HG03520 (cell line): ENCODE data around the gene STIM1.
"Not testable (repeated sequence)": the region's sequence is repeated elsewhere in the genome, so short reads cannot be mapped to it uniquely, and the experiment has no call there.

ENCODE experiments used
- ATAC-seq: cut with Tn5 transposase; IDR thresholded peaks from one replicate; pipeline ENCODE4 v1.9.1; 2021; ENCODE audit warnings: mild to moderate bottlenecking, moderate library complexity; ENCODE audit not compliant: unreplicated experiment

STIM1 gene

DNA sequence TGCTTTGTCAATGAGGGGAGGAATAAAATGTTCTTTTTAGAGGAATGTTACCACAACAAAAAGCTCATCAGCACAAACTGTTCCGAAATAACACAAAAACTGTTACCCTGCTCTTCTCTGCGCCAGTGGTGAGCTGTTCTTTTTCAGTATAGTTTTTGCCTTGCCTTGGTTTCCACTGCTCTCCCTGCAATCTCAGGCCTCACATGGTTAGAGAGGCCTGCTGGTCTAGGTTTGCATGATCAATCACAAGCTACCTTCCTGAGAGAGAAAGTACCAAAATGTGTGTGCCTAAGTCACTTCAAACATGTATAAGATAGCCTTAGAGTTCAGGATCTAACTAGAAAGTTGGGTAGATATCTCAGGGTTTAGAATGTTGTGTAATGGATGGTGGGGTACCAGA is 114.6 kb downstream of the STIM1 start:
- ATAC-seq: no peak

GRCh38 chr11:3971756-3972404 is 116.4 kb downstream of the STIM1 start:
- no peak for ATAC-seq

DNA sequence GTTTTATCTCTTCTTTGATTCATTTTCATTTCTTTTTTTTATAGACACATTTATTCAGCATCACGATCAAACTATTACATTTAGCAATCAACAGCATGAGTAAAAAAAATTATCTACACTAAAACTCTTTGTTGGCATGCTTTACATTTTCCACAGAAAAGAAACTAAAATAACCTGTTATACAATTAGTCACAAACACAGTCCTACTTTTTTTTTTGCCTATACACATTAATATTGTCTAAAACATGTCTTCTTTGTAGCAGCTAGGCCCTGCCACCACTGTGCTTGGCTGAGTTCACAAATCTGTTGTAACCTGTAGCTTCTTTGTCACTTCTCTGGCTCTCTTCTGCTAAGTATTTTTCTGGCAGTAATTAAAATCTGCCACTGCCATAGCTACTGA is 117.0 kb downstream of the STIM1 start:
- ATAC-seq: no peak

DNA sequence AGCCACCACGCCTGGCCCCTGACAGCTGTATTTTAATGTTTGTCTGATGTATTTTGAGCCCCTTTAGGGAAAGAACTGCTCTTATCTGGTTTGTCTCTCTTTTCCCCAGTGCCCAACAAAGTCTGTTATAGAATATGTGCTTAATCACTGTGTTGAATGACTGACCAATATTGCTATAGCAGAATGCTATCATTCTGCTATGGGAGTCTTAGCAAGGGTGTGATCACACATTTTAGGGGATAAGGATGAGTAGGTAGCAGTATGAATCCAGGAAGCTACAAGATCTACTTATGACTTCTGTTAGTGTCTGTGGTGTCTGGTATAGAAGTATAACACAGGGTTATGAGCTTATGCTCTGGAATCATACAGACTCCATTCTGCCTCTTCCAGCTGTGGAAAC is 121.6 kb downstream of the STIM1 start:
- no peak for ATAC-seq

- no peak for ATAC-seq
Observed at GRCh38 chr11:3981084-3981633, 125.7 kb downstream of the STIM1 start.

DNA sequence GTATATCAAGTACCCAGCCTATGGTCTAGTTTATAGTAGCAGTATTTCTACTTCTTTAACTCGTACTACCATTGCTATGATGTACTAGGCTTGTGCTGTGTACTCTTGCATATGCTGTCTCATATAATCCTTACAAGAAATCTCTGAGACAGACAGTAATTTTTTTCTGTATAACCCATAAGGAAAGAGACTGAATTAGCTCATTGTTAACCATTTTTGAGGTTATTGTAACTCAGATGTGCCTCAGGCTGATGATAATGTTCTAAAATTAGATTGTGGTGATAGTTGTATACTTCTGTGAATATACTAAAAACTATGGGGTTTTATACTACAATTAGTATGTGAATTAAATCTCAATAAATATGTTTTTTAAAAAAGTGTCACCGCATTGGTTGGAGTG is 127.0 kb downstream of the STIM1 start:
- ATAC-seq: no peak

- ATAC-seq: no peak
Observed at GRCh38 chr11:3983101-3983500, 127.6 kb downstream of the STIM1 start.

GRCh38 chr11:3984896-3985295 is 129.4 kb downstream of the STIM1 start:
- no peak for ATAC-seq

DNA sequence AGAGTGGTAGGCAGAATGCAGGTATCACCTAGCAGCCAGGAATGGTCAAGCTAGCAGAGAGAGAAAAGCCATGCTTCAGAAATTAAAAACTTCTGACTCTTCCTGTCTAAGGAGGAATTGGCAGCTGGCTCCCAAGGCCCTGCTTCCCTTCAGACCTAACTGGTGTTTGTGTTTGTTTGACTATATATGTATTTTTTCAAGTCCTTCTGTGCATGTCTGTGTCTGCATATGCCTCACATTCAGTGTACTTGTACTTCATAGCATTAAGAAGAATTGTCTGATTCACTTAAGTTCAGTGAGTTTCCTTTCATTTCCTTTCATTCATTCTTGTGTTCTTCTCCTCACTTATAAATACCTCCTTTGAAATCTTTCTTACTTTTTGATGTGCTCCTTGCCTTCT is 130.2 kb downstream of the STIM1 start:
- ATAC-seq: no peak

DNA sequence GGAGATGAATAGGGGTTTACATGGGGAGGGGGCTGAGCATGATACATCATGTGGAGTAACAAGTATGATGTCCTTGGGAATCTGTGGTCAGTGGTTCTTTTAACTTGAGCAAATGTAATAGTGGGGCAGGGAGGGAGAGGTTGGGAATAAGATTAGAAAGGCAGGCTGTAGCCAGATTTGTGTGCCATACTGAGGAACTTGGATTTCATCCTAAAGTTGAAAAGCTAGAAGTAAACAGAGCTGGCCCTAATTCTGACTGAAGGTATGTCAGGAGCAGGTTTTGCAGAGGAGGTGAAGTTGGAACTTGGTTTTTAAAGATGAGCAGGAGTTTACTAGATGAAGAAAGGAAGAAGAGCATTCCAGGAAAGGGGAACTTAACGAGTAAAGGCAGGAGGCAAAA is 130.8 kb downstream of the STIM1 start:
- no peak for ATAC-seq

- no peak for ATAC-seq
Observed at GRCh38 chr11:3989276-3989920, 133.9 kb downstream of the STIM1 start.

DNA sequence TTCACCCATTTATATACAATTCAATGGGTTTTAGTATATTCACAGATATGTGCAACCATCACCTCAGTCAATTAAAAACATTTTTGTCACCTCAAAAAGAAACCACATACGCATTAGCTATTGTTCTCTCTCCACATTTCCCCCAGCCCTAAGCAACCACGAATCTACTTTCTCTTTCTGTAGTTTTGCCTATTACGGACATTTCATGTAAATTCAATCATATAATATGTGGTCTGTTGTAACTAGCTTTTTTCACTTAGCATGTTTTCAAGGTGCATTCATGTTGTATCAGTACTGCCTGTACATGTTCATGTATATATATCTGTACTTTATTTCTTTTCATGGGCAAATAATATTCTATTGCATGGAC is 134.4 kb downstream of the STIM1 start:
- ATAC-seq: no peak

- ATAC-seq: no peak
Observed at GRCh38 chr11:3990406-3990805, 134.9 kb downstream of the STIM1 start.

GRCh38 chr11:3992964-3993363 is 137.5 kb downstream of the STIM1 start:
- no peak for ATAC-seq

DNA sequence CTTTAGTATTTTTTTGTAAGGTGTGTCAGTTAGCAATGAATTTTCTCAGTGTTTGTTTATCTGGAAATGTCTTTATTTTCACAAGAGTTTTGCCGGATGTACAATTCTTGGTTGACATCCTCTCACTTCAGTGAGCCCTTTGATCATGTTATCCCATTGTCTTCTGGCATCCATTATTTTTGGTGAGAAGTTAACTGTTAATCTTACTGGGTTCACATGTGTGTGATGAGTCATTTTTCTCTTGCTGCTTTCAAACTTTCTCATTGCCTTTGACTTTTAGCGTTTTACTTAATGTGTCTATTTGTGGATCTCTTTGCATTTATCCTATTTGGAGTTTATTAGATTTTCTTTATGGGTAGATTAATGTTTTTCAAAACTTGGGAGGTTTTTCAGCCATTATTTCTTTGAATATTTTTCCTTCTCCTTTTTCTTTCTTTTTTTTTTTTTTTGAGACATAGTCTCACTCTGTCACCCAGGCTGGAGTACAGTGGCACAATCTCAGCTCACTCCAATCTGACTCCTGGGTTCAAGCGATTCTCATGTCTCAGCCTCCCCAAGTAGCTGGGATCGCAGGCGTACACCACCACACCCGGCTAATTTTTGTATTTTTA is 138.7 kb downstream of the STIM1 start:
- no peak for ATAC-seq

- no peak for ATAC-seq
Observed at GRCh38 chr11:3995307-3995706, 139.8 kb downstream of the STIM1 start.

- ATAC-seq: no peak
Observed at GRCh38 chr11:3995949-3996554, 140.6 kb downstream of the STIM1 start.

GRCh38 chr11:3996651-3997050 is 141.2 kb downstream of the STIM1 start:
- no peak for ATAC-seq

DNA sequence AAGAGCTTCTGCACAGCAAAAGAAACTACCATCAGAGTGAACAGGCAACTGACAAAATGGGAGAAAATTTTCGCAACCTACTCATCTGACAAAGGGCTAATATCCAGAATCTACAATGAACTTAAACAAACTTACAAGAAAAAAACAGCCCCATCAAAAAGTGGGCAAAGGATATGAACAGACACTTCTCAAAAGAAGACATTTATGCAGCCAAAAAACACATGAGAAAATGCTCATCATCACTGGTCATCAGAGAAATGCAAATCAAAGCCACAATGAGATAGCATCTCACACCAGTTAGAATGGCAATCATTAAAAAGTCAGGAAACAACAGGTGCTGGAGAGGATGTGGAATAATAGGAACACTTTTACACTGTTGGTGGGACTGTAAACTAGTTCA is 149.3 kb downstream of the STIM1 start:
- ATAC-seq: not testable (repeated sequence)

DNA sequence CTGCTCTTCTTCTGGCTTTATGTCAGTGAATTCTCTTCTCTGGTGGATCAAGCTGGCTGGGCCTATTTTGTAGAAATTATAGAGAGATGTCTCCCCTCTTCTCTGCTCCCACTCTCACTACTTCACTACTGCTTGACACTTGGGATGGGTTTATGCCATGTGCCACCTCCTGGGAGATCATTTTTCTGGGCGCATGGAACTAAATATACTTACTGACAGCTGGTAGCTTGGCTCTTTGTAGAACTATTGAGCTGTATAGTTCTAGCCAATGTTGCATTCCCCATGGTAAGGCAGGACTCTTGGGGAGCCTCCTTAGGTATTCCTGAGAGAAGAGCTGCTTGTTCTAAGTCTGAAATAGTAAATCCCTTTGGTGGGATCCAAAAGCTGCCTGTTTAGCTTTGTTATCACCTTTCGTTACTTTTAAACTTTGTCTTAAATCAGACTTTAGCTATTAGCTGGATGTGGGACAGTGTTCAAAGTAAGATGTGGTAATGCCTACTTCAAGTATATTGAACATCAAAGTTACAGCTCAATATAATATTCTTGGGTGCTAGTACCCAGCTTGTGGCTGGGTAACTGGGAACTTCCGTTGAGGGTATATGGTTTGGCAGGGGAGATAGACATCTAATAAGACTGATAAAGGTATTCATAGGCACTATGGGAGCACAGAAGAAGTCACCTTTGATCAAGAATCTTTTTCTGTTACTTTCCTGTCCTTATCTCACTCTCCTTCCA is 151.6 kb downstream of the STIM1 start:
- ATAC-seq: no peak

GRCh38 chr11:4008116-4008515 is 152.7 kb downstream of the STIM1 start:
- ATAC-seq: no peak
